Panc1 (cell line): Measurements from ENCODE around the gene EFNA5.

Source experiments
- POLR2AphosphoS5 ChIP-seq: IDR thresholded peaks from 2 replicates; pipeline ENCODE4 v1.6.1; 2012; ENCODE audit warnings: mild to moderate bottlenecking, low read depth, low read length, moderate library complexity
- TF ChIP-seq, protein P1 (sequence below): fragments of 450-650 bp; IDR thresholded peaks from 2 replicates; pipeline ENCODE4 v1.5.1; 2017; ENCODE audit warnings: mild to moderate bottlenecking
- TF ChIP-seq, protein P2 (sequence below), 2 experiments: IDR thresholded peaks; 2 replicates each; pipeline ENCODE4 v1.6.1; 2011 to 2012; ENCODE audit warnings: low read depth in 2 of 2, control low read depth in 1 of 2, low read length in 1 of 2, mild to moderate bottlenecking in 1 of 2, moderate library complexity in 1 of 2; ENCODE audit not compliant: insufficient read depth in 1 of 2

DNA sequence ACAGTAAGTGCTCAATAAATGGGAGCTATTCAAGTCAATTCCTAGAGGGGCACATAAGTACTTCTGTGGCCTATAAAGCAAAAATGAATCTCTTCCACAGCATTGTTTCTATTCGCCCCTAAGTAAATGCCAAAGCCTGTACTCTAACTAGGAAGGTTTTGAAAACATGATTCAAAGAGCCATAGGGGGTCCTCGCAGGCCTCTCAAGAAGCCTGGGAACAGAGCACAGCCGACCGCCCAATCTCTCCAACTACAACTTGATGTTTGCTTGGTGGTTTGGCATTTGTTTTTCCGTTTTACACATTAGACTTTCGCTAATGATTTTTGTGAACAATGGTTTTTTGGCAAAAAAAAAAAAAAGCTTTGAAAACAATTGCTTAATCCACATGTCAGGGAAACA lies 19.4 kb downstream of the EFNA5 start:
- TF ChIP-seq, protein P1, sequence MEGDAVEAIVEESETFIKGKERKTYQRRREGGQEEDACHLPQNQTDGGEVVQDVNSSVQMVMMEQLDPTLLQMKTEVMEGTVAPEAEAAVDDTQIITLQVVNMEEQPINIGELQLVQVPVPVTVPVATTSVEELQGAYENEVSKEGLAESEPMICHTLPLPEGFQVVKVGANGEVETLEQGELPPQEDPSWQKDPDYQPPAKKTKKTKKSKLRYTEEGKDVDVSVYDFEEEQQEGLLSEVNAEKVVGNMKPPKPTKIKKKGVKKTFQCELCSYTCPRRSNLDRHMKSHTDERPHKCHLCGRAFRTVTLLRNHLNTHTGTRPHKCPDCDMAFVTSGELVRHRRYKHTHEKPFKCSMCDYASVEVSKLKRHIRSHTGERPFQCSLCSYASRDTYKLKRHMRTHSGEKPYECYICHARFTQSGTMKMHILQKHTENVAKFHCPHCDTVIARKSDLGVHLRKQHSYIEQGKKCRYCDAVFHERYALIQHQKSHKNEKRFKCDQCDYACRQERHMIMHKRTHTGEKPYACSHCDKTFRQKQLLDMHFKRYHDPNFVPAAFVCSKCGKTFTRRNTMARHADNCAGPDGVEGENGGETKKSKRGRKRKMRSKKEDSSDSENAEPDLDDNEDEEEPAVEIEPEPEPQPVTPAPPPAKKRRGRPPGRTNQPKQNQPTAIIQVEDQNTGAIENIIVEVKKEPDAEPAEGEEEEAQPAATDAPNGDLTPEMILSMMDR: no peak
- TF ChIP-seq POLR2AphosphoS5: no peak
- TF ChIP-seq, protein P2, sequence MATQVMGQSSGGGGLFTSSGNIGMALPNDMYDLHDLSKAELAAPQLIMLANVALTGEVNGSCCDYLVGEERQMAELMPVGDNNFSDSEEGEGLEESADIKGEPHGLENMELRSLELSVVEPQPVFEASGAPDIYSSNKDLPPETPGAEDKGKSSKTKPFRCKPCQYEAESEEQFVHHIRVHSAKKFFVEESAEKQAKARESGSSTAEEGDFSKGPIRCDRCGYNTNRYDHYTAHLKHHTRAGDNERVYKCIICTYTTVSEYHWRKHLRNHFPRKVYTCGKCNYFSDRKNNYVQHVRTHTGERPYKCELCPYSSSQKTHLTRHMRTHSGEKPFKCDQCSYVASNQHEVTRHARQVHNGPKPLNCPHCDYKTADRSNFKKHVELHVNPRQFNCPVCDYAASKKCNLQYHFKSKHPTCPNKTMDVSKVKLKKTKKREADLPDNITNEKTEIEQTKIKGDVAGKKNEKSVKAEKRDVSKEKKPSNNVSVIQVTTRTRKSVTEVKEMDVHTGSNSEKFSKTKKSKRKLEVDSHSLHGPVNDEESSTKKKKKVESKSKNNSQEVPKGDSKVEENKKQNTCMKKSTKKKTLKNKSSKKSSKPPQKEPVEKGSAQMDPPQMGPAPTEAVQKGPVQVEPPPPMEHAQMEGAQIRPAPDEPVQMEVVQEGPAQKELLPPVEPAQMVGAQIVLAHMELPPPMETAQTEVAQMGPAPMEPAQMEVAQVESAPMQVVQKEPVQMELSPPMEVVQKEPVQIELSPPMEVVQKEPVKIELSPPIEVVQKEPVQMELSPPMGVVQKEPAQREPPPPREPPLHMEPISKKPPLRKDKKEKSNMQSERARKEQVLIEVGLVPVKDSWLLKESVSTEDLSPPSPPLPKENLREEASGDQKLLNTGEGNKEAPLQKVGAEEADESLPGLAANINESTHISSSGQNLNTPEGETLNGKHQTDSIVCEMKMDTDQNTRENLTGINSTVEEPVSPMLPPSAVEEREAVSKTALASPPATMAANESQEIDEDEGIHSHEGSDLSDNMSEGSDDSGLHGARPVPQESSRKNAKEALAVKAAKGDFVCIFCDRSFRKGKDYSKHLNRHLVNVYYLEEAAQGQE (IDR thresholded peaks at IDR 0.05; ENCODE audit: insufficient read depth in 1 of 2, low read depth in 2 of 2, low read length in 1 of 2): no peak
